VCaP (cell line): ENCODE measurements around the gene TAF1B.

ENCODE experiments used
- H3K27ac ChIP-seq: fragments of 450-650 bp; 2 replicates; pipeline ENCODE4 v1.5.1; 2017
- TF ChIP-seq, protein P1 (sequence below): fragments of 450-650 bp; conservative IDR thresholded peaks from 2 replicates; pipeline ENCODE4 v1.5.1; 2017; ENCODE audit warnings: mild to moderate bottlenecking, moderate library complexity

Gene TAF1B

DNA sequence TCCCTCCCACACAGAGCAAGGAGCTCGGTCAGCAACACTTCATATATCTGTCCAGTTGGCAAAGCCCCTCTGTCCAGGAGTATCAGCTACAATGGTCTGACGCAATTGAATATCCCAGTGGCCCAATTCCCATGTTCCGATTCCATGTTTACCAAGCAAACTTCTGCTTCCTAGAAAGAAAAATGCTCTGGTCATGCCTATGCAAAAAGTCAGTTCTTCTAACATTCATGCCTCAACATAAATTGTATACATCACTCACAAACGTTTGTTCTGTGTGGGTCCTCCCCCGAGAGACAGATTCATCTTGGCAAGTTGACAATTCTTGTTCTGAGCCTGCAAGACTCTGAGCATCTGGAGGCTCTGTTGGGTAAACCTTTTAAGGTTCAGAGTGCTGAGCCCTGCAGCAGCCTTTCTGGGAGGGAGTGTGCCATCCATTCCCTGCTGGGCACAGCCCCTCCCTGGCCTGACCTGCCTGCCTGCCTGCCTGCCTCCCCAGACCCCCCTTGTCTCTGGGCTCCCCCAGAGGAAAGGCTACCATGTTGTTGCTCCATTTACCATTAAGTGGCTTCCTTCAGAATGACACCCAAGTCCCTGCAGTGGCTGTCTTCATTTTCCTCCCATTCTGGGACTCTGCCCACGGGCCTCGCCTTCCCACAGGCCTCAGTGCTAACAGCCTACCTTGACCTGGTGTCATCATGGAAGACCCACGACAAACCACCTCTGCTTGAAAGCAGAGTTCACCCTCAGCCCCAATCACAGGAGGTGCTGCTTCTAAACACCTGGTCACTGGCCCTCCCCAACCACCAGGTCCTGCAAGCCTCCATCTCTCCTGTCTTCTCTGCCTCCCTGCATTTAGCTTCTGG, 37.6 kb upstream of the TAF1B start:
- TF ChIP-seq, protein P1, sequence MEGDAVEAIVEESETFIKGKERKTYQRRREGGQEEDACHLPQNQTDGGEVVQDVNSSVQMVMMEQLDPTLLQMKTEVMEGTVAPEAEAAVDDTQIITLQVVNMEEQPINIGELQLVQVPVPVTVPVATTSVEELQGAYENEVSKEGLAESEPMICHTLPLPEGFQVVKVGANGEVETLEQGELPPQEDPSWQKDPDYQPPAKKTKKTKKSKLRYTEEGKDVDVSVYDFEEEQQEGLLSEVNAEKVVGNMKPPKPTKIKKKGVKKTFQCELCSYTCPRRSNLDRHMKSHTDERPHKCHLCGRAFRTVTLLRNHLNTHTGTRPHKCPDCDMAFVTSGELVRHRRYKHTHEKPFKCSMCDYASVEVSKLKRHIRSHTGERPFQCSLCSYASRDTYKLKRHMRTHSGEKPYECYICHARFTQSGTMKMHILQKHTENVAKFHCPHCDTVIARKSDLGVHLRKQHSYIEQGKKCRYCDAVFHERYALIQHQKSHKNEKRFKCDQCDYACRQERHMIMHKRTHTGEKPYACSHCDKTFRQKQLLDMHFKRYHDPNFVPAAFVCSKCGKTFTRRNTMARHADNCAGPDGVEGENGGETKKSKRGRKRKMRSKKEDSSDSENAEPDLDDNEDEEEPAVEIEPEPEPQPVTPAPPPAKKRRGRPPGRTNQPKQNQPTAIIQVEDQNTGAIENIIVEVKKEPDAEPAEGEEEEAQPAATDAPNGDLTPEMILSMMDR, result no peak
- H3K27ac ChIP-seq, result no peak overlapping the region

DNA sequence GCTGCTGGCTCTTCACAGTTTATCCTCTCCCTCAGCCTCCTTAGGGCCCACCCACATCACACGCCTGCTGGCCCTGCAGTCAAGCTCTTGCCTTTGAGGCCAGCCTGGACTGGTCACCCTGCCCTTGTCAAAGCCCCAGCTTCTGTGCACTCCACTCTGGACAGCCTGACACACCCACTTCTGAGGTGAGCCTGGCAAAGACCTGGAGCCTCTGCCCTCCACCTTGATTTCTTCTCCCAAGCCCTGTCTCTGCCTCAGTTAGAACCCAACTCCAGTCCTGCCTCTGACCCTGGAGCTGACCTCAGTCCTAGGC, 37.0 kb upstream of the TAF1B start:
- no peak overlapping the region for H3K27ac ChIP-seq
- TF ChIP-seq, protein P1, result no peak

DNA sequence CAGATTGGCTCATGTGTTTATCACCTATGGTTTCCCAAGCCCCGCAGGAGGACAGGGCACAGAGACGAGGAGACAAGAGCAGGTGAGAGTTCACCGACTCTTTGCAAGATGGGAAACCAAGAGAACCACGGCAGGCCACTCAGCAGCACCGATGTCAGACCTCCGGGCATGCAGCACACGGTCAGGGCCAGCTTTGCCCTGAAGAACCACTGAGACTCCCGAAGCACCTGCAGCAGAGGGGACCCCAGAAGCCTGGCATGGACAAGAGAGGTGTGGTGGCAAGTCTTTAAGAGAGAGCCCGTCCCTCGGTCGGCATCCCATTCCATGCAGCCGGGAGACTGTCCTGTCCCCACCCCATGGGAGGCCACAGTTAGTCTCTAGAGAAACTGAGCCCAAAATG, 36.6 kb upstream of the TAF1B start:
- TF ChIP-seq, protein P1, result no peak
- H3K27ac ChIP-seq, result no peak overlapping the region

DNA sequence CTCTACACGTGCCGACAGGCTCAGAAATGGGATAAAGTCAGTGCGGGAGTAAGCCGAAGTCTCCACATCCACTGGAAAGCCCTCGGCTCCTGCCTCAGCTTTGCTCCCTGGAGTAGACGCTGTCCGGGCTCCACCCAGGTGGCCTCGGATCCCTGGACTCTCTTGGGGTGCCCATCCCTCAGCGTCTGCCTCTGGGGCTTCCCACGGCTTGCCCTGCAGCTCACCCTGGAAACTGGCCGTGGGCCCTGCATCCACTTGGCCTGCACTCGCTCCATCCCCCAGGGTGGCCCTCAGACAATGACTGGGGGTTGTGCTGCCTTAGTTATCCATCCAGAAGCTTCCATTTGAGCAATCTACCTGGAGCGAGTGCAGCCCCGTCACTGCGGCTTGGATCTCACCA, 36.2 kb upstream of the TAF1B start:
- TF ChIP-seq, protein P1, result no peak
- H3K27ac ChIP-seq, result no peak overlapping the region

DNA sequence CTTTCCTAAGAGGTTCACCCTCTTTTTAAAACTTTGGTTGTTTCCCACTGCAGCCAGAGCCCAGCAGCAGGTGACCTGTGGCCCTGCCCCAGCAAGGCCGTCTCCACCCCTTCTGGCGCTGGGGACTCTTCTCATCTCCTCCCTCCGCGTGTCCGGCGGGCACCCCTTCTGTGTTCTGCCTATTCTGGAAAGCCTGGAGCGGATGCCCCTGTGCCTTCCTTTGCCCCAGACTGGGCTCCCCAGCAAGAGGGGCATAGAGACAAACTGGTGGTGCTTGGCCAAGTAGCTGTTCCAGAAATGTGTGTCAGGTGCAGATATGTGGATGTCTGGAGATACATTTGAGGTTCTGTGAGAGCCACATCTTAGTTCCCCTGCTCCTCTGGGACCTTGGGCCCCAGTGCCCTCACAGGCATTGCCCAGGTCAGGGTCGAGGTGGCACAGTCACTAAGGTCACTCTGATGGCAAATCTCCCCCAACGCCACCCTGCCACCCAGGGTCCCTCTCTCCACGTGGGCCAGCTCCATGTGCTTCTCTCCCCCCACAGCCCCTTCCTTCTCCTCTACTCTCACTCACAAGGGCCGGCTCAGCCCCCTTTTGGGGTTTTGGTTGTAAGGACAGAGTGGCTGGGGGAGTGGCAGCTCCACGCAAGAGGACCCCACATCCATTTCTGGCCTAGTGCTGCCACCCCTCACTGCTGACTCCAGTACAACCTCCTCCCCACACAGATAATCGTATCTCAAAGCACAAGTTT, 35.5 kb upstream of the TAF1B start:
- peak overlapping the region; percentile 81 for H3K27ac ChIP-seq
- TF ChIP-seq, protein P1, result no peak

DNA sequence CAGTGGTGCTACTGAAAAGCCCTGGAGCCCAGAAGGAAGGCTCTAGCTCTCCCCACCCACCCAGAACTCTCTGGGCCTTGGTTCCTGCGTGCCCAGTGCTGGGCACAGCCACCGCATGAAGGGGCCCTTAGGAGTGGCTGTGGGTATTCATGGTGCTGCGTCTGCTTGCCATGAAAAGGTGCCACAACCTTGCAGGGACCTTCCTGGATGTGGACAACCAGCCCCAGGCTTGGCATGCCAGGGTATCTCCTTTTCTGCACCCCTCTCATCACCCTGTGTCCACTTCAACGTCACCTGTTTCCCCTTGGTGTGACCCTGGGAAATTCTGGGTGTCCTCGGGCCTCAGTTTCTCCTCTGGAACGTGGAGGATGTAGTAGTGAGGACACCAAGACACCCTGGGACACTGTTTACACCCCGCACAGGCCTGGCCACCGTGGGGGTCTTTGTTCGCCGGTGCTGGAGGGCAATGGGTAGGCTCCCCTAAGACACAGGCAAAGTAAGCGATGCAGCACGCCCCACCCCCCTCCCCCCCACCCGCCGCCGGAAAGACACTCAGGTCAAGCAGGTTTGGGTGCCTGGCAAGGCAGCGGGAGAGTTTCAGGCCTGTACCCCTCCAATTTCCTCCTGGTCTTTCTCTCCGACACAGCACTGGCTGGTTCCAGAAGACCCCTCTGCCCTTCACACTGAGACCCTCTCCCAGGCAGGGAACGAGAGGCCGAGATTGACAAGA, 34.8 kb upstream of the TAF1B start:
- peak overlapping the region; percentile 81 for H3K27ac ChIP-seq

DNA sequence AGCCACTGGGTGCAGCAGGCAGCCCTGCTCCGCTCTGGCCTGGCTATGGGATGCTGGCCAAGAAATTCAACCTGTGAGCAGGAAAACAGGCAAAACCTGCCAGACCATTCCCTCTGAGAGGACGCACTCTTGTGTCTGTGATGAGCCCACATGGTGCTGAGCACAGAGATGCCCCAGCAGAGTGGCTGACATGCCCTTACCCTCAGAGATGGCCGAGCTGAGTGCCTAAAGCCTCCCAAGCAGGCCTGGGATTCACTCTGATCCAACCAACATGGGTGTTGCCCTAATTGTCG, 34.3 kb upstream of the TAF1B start:
- TF ChIP-seq, protein P1, result no peak
- H3K27ac ChIP-seq, result peak overlapping the region; percentile 81

More for the DNA sequence above, 34.8 kb upstream of the TAF1B start:
- TF ChIP-seq, protein P1, result no peak
